GM21367 (cell line): ENCODE results near the gene LZTS2.
"Not testable (repeated sequence)": the region's sequence is repeated elsewhere in the genome, so short reads cannot be mapped to it uniquely, and the experiment has no call there.

ENCODE experiments used
- ATAC-seq: cut with Tn5 transposase; IDR thresholded peaks from one replicate; pipeline ENCODE4 v1.9.1; 2021; ENCODE audit not compliant: unreplicated experiment

LZTS2 gene

DNA sequence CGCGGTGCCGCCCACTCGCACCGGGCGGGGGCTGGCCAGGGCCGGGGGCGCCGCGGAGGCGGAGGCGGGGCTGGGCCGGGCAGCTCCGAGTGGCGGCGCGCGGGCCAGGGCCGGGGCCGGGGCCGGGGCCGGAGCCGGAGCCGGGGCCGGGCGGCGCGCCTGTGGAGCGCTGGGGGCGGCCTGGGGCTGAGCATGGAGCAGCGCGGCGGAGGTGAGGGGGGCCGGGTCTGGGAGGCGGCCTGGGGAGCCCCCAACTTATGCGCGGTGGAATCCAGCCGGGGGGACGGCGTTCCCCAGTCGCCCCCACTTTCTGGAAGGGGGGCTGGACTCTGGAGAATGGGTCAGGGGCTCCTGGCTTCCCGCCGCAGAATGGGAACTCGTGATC, at the start of gene LZTS2:
TSS of gene LZTS2 (plus strand) at position 67 of the 385 bp plus-strand sequence. CDS start 2,731 bp downstream, outside the sequence.
- ATAC-seq, result no peak

DNA sequence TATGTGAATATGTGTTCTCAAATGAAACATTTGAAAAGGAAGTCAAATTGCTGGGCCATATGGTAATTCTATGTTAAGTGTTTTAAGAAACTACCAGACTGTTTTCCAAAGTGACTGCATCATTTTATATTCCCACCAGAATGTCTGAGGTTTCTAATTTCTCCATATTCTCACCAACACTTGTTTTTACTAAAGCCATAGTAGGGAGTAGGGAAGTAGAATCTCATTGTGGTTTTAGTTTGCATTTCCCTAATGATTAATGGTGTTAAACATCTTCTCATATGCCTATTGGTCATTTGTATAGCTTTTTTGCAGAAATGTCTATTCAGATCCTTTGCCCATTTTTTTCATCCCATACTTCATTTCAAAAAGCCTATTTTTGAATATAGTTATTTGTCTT, 39.4 kb upstream of the LZTS2 start:
- ATAC-seq, result no peak

DNA sequence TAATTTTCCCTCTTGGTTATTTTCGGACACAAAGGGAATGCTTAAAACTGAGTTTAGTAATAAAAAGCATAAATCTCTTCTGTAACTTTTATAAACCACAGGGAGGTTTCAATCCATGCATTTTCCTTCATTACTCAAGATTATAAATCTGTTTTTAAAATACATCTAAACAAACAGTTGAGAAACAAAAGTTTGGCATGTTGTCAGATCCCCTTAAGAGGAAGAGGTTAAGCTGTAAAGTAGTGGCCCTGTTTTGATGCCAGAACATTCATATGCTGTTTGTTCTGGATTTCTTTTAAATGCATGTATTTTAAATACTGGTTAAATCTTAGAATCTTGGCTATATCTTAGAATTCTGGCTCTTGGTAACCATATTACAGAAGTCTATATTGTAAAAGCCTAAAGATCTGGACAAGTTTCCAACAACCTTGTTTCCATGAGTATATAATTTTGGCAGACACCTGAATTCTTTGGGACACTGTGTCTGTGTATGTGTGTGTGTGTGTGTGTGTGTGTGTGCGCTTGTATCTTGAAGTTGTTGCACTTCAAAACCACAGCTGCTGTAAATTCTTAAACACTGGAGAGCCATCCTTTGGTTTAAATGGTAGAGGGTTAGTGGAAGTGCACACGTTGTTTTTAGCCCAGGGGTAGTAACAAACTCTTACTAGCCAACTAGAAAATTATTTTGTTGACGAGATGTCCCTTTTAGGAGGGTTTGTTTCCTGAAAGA, 37.1 kb upstream of the LZTS2 start:
- no peak for ATAC-seq

GRCh38 chr10:100963826-100964225, 35.8 kb upstream of the LZTS2 start:
- ATAC-seq, result no peak

GRCh38 chr10:100965820-100966219, 33.8 kb upstream of the LZTS2 start:
- ATAC-seq, result no peak

DNA sequence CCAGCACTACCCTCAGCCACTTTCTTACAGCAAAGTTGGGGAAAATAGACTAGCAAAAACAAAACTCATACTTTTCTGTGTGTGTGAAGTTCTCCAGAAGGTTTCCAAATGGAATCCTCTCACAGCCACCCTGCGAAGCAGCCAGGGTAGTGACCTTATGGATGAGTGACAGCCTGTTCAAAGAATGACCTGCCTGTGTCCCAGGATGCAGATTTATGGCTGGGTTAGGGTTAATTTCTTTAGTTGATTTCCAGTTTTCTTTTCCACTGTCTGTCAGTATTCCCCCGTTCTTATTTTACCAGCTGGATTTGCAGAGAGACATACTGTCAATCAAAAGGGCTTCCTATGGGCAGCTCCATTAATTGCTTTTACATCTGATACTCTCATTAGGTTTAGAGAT, 32.7 kb upstream of the LZTS2 start:
- no peak for ATAC-seq

- ATAC-seq, result no peak
Measured at GRCh38 chr10:100967332-100967731, 32.3 kb upstream of the LZTS2 start.

GRCh38 chr10:100968062-100968736, 31.4 kb upstream of the LZTS2 start:
- no peak for ATAC-seq

- no peak for ATAC-seq
Measured at GRCh38 chr10:100968863-100969186, 30.8 kb upstream of the LZTS2 start.

DNA sequence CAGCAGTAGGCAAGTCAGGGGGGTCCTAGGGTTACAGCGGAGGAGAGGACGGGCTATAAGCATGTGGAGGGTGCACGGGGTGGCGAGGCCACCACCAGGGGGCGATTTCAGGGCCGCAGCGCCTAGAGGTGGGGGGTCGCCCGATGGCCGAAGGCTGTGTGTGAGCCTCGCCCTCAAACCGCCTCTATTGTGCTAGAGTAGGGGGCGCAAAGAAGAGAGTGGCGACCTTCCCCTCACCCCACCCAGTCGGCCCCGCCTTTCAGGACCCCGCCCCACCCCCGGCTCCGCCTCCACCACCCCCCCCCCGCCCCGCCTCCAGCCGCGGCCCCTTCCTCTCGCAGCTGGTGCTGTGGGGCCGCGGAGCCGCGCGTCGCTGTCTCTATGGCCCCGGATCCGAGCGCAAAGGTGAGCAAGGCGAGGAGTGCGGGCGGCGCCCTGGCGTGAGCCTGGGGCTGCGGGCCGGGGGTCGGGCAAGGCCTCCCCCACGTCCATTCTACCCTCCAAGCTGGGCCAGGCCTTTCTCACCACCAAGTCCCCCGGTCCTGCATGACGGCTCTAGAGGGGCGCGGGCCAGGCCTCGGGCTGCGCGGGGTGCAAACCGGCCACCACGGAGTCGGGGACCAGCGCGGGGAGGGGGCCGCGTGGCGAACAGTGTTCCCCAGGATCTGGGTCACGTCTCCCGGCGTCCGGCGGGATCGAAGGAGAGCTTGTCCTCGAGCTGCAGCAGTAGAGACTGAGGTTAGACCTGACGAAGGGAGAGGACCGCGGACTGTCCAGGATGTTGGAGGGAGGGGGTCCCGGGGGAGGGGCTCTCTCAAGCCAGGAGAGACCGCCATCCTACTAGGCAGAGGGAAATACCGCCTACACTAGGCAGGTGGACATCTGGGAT, 30.2 kb upstream of the LZTS2 start, which contains the start of gene SEMA4G:
TSS of gene SEMA4G (plus strand) at position 318 of the 889 bp plus-strand sequence. CDS start 3,409 bp downstream, outside the sequence.
- ATAC-seq, result no peak

DNA sequence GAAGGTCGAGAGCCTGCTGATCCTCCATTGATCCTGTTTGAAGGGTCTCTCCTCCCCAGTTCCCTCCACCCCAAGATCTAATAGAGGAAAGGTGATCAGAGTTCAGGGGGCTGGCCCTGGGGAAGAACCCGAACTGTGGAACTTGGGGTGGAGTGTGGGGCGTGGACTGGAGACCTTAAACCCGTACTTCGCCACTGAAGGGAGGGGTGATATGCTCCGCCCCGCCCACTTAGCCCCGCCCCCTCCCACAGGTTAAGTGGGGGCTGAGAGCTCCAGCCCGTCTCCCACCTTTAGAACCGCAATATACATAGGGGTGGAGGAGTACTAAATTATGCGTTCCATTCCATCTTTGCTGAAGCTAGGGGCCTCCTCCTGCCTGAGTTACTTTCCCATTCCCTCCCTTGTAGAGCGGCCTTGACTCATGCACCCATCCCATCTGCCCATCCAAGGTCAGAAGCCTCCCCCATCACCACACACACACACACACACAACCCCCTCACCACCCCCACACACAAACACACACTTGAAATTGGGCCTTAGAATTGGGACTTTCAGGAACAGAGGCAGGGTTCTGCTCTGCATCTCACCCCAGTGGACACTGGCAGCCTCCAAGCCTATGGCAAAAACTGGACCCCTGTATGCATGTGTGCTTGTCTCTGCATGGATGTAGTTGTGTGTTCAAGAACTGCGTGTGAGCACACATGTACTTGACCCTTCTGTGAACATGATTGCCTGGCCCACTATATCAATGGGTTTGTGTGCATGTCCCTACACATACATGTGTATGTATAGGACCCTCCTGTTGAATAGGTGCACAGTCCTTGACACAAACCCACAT, 29.3 kb upstream of the LZTS2 start:
- no peak for ATAC-seq

- no peak for ATAC-seq
Measured at GRCh38 chr10:100970914-100971811, 28.4 kb upstream of the LZTS2 start.

GRCh38 chr10:100972115-100972903, 27.3 kb upstream of the LZTS2 start:
- no peak for ATAC-seq

DNA sequence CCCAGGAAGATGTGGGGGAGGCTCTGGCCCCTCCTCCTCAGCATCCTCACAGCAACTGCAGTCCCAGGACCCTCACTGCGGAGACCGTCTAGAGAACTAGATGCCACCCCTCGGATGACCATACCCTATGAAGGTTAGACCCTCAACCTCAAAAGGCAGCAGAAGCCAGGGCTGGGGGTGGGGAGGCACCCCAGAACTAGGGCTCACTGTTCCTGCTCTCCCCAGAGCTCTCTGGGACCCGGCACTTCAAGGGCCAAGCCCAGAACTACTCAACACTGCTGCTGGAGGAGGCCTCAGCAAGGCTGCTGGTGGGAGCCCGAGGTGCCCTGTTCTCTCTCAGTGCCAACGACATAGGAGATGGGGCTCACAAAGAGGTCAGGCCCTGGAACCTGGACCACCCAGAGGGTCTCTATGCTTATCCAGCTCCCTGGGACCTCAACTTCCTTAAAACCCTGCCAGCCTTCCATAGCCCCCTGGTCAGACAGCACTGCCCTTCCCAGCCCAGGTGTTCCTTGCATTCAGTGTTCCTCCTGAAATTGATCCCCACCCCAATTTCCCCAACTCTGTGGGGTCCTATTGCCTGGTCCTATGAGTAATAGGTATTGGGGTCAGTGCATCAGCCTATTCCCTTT, 26.6 kb upstream of the LZTS2 start:
- ATAC-seq, result no peak

GRCh38 chr10:100975397-100975796, 24.2 kb upstream of the LZTS2 start:
- not testable (repeated sequence) for ATAC-seq

- no peak for ATAC-seq
Measured at GRCh38 chr10:100976906-100977305, 22.7 kb upstream of the LZTS2 start.

DNA sequence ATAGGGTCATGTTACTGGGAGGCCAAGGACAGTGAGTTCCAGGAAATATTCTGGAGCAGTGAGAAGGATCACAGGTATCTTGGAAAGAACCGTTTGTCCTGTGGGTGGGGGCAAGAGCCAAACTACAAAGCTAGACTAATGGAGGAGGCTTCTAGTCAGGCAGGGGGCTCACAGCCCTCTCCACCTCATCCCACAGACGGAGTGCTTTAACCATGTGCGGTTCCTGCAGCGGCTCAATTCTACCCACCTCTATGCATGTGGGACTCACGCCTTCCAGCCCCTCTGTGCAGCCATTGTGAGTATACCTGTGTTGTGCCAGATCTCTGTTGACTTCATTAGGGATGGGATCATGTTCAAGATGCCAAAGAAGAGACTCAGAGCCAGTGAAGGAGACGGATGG, 22.2 kb upstream of the LZTS2 start:
- ATAC-seq, result no peak

DNA sequence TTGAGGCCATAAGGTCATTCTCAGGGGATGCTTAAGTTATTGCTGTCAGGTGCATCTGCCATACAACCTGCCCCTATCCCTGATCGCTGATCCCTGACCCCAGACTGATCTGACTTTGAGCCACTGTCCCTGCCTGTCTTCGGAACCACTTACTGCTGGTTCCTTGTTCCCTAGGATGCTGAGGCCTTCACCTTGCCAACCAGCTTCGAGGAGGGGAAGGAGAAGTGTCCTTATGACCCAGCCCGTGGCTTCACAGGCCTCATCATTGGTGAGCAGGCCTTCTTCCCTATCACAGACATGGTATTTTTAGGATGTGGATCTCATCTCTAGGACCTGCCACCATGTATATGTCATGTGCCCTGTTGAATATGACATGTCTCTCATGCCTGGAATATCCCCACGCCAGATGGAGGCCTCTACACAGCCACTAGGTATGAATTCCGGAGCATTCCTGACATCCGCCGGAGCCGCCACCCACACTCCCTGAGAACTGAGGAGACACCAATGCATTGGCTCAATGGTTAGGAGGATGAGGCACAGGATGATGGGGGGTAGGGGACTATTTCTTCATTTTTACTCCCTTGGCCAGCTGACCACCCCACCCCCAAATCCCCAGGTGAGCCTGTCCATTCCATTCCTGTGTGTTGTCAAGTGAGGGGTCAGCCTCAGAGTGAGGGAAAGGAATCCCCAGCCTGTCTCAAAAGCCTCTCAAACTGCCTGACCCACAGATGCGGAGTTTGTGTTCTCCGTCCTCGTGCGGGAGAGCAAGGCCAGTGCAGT, 21.3 kb upstream of the LZTS2 start:
- ATAC-seq, result no peak
